GM13976 (cell line): ENCODE results near the gene YJEFN3.

Experiments
- DNase-seq: peaks from one replicate; pipeline ENCODE4 v3.0.0; 2012; ENCODE audit warnings: low spot score
- in situ Hi-C: fragments of 300-500 bp; cut with MboI; formaldehyde crosslinking; loops from one replicate; pipeline ENCODE4 v1.12.0; 2022; ENCODE audit warnings: low sequenced_read_pairs, mixed read lengths, inconsistent platforms; ENCODE audit not compliant: unreplicated experiment
- TF ChIP-seq, protein P1 (sequence below): IDR thresholded peaks from 2 replicates; pipeline ENCODE4 v1.5.1; 2012; ENCODE audit warnings: borderline replicate concordance, mild to moderate bottlenecking; ENCODE audit not compliant: insufficient read depth; ENCODE audit errors: extremely low read depth, missing control alignments, control extremely low read depth

The YJEFN3 gene

DNA sequence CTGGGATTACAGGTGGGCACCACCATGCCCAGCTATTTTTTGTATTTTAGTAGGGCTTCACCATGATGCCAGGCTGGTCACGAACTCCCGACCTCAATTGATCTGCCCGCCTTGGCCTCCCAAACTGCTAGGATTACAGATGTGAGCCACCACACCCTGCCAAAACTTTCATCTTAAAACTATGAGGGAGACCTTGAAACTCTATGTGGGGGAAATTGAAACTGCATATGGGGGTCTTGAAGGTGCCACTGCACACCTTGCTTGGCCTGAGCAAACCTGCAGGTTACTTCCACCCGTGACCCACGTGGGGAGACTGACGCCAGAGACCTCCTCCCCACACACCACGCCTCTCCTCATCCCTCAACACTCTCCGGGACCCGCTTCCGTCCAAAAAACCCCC is 25.0 kb downstream of the YJEFN3 start:
- no peak for DNase-seq
- TF ChIP-seq, protein P1, sequence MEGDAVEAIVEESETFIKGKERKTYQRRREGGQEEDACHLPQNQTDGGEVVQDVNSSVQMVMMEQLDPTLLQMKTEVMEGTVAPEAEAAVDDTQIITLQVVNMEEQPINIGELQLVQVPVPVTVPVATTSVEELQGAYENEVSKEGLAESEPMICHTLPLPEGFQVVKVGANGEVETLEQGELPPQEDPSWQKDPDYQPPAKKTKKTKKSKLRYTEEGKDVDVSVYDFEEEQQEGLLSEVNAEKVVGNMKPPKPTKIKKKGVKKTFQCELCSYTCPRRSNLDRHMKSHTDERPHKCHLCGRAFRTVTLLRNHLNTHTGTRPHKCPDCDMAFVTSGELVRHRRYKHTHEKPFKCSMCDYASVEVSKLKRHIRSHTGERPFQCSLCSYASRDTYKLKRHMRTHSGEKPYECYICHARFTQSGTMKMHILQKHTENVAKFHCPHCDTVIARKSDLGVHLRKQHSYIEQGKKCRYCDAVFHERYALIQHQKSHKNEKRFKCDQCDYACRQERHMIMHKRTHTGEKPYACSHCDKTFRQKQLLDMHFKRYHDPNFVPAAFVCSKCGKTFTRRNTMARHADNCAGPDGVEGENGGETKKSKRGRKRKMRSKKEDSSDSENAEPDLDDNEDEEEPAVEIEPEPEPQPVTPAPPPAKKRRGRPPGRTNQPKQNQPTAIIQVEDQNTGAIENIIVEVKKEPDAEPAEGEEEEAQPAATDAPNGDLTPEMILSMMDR = no peak
- in situ Hi-C loops = no loop called here

- in situ Hi-C loops = no loop called here
- TF ChIP-seq, protein P1 = peak; percentile 76
- DNase-seq = peak; percentile 88
Measured at GRCh38 chr19:19554074-19555023, 25.6 kb downstream of the YJEFN3 start.

DNA sequence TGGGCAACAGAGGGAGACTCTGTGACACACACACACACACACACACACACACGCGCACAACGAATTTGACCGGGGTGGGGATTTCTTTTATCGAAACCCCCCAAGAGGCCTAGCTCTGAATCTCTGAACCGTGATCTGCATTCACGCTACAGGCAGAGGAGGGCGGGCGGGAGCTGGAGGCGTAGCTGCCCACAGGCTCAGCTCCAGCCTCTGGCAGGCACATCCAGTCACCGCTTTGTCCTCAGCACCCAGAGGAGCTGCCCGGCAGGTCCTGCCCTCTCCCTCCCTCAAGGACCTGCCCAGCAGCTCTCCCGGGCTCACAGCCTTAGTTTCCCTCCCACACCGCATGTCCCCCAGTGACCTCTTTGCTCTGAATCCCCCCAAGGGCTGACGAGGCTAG is 29.3 kb downstream of the YJEFN3 start:
- in situ Hi-C loops = no loop called here
- TF ChIP-seq, protein P1 = no peak
- DNase-seq = no peak

- TF ChIP-seq, protein P1 = no peak
- no peak for DNase-seq
- in situ Hi-C loops = no loop called here
Measured at GRCh38 chr19:19558636-19559035, 29.9 kb downstream of the YJEFN3 start.

GRCh38 chr19:19559931-19560330 is 31.2 kb downstream of the YJEFN3 start:
- in situ Hi-C loops = no loop called here
- DNase-seq = no peak
- TF ChIP-seq, protein P1 = no peak

DNA sequence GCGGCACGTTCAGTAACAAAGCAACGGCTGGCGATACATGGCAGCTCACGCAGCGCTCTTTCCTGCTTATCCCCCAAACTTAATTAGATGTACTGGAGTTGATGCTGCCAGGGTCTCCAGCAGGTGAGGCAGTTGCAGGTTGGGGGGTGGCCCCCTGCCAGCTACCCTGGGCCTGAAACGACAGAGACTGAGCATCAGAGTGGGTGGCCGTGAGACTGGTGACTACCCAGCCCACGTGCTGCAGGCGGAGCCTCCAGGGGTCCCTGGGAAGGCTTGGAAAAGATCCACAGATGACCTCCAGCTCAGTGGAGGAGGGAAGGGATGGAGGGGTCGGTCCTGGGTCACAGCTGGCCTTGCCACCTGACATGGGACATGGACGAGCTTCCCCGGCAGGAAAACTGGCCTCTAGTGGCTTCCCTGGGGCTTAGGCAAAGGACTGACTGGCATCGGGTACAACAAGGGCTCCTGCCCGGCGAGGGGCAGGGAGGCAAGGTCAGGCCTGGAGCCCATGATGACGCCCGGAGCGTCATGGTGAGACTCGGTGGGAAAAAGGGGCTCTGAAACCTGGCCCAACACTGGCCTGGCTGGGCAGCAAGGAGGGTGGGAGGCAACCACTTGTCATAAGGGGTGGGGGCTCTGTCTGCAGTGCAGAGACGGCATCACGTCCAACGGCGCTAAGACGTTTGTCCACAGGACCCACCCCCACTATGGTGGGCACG is 33.4 kb downstream of the YJEFN3 start:
- in situ Hi-C loops = no loop called here
- TF ChIP-seq, protein P1 = no peak
- DNase-seq = no peak
